GM19452 (cell line): ENCODE measurements around the gene PVRIG.
A peak's percentile ranks its signal among the peaks of the same experiment; 100 is the strongest.
"Not testable (repeated sequence)": the region's sequence is repeated elsewhere in the genome, so short reads cannot be mapped to it uniquely, and the experiment has no call there.

Experiments used
- ATAC-seq: cut with Tn5 transposase; IDR thresholded peaks from one replicate; pipeline ENCODE4 v1.9.1; 2021; ENCODE audit not compliant: unreplicated experiment

PVRIG gene

GRCh38 chr7:100192969-100193368 is 26.8 kb upstream of the PVRIG start:
- ATAC-seq = no peak

DNA sequence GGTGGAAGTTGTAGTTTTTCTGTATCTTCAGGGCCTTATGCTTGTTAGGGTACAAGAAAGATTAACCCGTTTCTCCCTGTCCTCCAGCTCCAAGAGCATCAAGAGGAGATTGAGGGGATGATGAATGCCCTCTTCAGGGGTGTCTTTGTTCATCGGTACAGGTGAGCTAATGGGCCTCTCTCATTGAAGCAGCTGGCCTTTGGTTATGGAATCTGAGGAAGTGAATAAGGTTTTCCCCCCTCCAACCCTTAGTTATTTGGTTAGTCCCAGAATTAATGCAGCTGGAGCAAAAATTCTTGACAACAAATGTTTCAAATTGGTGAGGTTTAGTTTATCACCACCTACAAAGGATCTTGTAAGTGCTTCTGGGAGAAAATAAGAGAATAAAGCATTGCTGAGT is 24.5 kb upstream of the PVRIG start:
- ATAC-seq = no peak

DNA sequence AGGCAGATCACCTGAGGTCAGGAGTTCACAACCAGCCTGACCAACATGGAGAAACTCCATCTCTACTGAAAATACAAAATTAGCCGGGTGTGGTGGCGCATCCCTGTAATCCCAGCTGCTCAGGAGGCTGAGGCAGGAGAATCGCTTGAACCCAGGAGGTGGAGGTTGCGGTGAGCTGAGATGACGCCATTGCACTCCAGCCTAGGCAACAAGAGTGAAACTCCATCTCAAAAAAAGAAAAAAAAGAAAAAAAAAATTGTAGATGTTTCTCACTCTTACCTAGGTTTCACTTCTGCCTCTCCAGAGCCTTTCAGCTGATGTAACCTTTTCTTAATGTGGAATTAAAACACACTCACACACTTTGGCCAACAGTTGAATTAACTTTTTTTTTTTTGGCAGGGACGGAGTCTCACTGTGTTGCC is 23.8 kb upstream of the PVRIG start:
- not testable (repeated sequence) for ATAC-seq

- ATAC-seq = no peak
Observed at GRCh38 chr7:100198266-100198665, 21.5 kb upstream of the PVRIG start.

- ATAC-seq = no peak
Observed at GRCh38 chr7:100200693-100201092, 19.1 kb upstream of the PVRIG start.

- ATAC-seq = no peak
Observed at GRCh38 chr7:100204454-100204853, 15.3 kb upstream of the PVRIG start.

DNA sequence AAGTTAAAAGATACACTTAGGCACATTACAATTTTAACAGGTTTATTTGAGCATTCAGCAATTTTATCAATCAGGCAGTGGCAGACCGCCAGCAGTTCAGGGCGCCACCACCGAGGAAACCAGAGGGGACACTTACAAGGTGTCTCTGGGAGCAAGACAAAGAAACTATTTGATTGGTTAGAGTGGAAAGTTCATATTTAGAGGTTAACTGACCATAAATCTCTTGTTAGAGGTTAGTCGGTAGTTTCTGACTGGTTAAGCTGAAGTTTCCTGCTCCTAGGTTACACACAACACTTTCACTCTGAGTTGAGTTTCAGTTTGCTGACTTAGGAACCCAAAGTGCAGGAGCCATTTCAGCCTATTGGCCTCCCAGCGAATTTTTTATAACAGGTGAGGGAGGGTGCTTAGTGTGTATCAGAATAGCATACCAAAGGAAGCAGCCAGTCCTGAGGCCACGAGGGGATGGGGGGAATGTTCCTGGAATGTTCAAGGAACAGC is 10.8 kb upstream of the PVRIG start:
- ATAC-seq = peak; percentile 74

- no peak for ATAC-seq
Observed at GRCh38 chr7:100209493-100209892, 10.3 kb upstream of the PVRIG start.

DNA sequence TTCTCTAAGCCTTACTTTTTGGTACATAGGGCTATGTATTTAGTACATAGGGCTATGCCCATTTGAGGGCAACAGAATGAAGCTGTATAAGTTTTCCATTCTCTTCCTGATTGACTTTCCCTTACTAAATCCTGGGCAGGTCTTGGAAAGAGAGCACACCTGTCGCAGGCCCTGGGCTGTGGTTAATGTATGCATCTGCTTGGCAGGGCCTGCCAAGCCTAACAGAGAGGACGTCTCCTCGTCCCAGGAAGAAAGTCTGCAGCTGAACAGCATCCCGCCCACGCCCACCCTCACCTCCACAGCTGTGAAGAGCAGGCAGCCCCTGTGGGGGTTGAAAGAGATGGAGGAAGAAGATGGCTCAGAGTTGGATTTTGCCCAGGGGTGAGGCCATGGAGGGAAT is 8.9 kb upstream of the PVRIG start:
- ATAC-seq = no peak

DNA sequence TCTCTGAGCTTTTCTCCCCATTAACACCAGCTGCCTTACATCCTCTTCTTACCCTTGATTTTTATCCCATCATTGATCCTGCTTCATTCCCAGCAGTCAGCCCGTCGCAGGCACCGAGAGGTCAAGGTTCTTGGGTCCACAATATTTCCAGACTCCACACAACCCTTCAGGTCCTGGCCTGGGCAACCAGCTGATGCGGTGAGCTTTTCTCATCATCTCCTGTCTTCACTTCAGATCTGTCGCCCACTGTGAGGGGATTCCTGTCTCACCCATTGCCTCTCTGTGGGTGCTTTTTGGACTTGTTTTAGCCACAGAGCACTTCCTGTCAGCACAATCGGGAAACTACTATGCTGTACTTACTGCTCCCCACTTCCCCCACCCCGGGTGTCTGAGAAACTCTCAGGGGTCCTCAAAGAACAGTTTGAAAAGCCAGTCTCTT is 8.4 kb upstream of the PVRIG start:
- ATAC-seq = peak; percentile 43

GRCh38 chr7:100212631-100213286 is 7.0 kb upstream of the PVRIG start:
- ATAC-seq = no peak

GRCh38 chr7:100213672-100214071 is 6.1 kb upstream of the PVRIG start:
- no peak for ATAC-seq

DNA sequence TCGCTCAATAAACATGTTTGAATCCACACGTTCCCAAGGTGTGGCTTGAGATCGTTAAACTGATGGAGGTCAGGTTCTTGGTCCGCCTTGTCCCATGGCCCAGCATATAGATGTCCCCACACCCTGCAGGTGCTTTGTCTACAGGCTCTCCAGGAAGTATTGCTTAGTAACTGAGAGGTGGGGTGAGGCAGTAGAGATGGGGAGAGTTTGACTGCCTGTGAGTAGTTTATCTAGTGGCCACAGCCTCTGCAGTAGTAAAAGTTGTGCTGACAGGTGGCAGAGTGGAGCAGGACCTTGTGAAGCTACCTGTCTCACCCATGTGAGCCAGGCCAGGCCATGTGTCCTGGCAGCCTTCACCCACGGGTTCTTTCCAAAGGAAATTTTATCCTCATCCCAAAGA is 5.4 kb upstream of the PVRIG start:
- ATAC-seq = not testable (repeated sequence)

GRCh38 chr7:100215895-100216294 is 3.9 kb upstream of the PVRIG start:
- no peak for ATAC-seq

- peak; percentile 14 for ATAC-seq
Observed at GRCh38 chr7:100217934-100218333, 1.8 kb upstream of the PVRIG start.

- no peak for ATAC-seq
Observed at GRCh38 chr7:100219271-100219737, 445 bp upstream of the PVRIG start.

- ATAC-seq = peak; percentile 2
Observed at GRCh38 chr7:100220586-100221230, 959 bp downstream of the PVRIG start.

- ATAC-seq = peak; percentile 56
Observed at GRCh38 chr7:100221231-100221718, 1.5 kb downstream of the PVRIG start.

- no peak for ATAC-seq
Observed at GRCh38 chr7:100221767-100222444, 2.2 kb downstream of the PVRIG start.

GRCh38 chr7:100222445-100223132 is 2.8 kb downstream of the PVRIG start:
- no peak for ATAC-seq

DNA sequence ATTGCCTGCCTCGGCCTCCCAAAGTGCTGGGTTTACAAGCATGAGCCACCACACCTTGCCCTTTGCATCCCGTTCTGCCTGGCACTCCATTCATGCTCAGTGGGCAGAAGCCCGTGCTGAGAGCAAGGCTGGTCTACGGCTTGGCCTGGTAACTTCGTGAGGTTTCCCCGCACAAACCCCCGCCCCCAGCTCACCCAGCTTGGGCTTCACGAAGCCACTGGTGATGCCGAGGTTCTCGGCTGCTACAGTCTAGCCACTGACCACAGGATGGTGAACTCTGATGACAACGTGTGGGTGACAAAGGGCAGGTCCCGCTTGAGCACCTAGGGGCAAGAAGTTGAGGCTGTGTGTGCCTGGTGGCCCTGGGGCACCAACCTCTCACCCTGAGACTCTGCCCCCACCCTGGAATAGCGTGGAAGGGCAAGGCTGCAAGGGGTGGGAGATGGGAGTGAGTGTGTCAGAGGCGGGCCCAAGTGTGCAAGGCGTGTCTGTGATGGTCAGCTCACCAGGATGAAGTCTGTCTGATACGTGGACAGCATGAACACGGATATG is 3.7 kb downstream of the PVRIG start:
- not testable (repeated sequence) for ATAC-seq
